HTERT RPE-1 (cell line): Measurements from ENCODE around the gene STAMBP.
"Not testable (repeated sequence)": the region's sequence is repeated elsewhere in the genome, so short reads cannot be mapped to it uniquely, and the experiment has no call there.

ENCODE experiments used
- in situ Hi-C: fragments of 300-500 bp; cut with MboI; formaldehyde crosslinking; loops from 4 replicates; pipeline ENCODE4 v1.14.3; 2020; ENCODE audit warnings: low sequenced_read_pairs

The STAMBP gene

DNA sequence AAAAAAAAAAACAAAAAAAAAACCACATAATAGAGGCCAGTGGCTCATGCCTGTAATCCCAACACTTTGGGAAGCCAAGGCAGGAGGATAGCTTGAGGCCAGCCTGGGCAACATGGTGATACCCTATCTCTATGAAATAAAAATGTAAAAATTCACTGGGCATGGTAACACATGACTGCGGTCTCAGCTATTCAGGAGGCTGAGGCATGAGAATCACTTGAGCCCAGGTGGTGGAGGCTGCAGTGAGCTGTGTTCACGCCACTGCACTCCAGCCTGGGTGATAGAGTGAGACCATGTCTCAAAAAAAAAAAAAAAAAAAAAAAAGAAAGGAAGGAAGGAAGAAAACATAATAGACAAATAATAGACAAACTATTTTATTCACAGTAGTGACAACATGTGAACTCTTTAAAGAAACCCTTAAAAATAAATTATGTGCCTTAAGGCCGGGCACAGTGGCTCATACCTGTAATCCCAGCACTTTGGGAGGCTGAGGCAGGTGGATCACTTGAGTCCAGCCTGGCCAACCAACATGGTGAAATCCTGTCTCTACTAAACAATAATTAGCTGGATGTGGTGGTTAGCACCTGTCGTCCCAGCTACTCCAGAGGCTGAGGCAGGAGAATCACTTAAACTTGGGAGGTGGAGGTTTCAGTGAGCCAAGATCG lies 75.3 kb downstream of the STAMBP start:
- in situ Hi-C loops = not testable (repeated sequence)

DNA sequence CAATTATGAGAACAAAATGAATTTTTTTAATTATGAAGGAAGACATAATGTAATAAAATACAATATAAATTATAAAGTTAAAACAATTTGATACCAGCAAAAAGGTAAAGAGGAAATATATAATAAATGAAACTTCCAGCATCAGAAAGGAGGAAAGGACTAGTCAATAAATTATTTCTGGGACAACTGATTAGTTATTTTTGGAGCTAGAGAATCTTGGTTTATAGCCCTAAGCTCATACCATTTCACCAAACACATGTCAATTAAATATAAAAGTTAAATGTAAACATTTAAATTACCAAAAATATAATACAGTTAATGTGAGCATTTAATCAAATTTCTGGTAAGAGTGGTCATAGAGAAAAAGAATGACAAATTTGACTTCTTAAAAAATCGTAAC lies 76.2 kb downstream of the STAMBP start:
- in situ Hi-C loops = no loop called here

DNA sequence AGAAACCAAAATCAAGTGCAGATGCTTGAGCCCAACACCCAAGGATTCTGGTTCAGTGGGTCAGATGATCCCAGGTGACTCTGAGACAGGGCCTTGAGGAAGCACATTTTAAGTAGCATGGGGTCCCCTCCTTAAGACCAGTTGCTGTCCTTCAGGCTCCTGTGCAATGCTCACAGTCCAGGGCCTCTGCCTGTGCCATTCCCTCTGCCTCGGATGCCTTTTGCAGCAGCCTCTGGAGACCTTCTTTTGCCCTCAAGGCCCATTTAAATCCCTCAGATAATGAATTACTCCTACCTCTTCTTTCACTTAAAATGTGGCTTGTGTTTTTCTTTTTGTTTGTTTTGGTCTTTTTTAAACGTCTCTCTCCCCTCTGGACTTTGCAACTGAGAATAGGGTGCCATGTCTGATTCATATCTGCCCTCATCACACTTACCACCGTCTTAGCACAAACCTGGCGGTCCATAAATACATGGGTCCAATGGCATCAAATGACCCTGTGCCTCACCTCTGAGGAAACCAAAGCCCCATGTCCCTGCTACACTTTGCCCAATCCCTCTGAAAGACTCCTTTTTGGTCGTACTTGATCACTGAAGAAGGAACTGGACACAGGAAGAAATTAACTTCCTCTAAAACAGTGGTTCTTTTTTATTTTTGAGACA lies 78.2 kb downstream of the STAMBP start:
- in situ Hi-C loops = no loop called here

DNA sequence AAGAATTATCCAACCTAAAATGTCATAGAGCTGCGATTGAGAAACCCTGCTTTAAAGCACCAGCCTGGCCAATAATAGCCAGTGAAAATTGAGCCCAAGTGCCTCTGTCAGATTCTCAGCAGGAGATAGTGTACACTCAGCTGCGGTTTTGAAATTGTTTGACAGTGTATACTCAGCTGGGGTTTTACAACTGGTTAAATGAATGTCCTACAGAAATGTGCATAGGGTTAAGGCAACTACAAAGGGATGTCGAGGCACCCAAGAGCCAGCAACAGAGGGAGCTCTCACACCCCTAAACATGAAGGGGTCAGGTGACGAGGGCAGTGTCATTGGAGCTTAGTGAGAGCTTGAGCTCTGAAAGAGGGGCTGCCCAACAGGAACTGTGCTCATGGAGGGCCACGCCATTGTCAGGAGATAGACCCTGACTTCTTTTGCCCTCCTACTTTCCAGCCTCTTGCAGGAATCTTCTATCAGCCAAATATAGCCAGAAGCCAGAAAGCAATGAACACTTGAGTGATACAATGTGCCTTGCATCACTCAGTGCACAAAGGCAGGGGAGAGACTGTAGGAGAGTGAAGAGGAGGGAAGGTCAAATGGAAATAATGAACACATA lies 79.2 kb downstream of the STAMBP start:
- in situ Hi-C loops = no loop called here

DNA sequence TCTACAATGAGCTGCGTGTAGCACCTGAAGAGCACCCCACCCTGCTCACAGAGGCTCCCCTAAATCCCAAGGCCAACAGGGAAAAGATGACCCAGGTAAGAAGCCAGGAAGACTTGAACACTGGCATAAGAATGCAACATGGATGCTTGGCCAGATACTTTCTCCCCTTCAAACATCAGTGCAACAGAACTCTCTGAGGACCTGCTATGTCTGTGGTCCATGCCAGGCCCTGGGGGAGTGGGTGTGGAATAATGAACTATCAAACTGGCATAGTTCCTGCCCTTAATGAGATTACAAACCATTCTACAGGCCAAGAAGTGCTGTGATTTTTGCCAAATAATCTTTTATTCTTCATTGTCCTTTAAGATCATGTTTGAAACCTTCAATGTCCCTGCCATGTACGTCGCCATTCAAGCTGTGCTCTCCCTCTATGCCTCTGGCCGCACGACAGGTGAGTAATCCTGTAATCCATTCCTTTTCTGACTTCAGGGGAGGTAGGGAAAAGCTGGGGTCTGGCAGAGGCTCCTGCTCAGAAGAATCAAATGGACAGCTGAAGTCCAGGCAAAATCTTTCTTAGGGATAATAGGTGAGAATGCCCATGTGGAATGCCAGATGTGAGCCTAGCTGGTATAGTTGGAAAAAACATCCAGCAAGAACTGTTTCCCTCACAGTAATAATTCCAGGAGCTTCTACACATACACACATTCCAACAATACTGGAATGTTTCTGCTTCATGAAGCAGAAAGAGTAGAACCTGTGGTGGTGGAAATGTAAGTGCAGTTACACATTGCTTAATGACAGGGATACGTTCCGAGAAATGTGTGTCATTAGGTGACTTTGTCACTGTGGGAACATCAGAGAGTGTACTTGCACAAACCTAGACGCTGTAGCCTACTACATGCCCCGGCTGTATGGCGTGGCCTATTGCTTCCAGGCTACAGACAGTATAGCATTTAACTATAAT lies 80.2 kb downstream of the STAMBP start:
- in situ Hi-C loops = no loop called here

DNA sequence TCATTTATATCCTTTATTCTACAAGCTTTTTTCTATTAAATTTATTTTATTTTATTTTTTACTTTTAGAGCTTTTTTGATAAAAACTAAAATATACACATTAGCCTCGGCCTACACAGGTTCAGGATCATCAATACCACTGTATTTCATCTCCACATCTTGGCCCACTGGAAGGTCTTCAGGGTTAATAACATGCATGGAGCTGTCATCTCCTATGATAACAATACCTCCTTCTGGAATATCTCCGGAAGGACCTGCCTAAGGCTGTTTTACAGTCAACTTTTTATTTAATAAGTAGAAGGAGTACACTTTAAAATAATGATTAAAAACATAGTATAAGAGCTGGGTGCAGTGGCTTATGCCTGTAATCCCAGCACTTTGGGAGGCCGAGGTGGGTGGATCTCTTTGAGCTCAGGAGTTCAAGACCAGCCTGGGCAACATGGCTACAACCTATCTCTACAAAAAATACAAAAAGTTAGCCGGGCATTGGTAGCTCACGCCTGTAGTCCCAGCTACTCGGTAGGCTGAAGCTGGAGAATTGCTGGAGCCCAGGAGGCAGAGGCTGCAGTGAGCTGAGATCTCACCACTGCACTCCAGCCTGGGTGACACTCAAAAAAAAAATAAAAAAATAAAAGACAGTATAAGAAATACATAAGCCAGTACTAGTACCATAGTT lies 82.2 kb downstream of the STAMBP start:
- in situ Hi-C loops = no loop called here

DNA sequence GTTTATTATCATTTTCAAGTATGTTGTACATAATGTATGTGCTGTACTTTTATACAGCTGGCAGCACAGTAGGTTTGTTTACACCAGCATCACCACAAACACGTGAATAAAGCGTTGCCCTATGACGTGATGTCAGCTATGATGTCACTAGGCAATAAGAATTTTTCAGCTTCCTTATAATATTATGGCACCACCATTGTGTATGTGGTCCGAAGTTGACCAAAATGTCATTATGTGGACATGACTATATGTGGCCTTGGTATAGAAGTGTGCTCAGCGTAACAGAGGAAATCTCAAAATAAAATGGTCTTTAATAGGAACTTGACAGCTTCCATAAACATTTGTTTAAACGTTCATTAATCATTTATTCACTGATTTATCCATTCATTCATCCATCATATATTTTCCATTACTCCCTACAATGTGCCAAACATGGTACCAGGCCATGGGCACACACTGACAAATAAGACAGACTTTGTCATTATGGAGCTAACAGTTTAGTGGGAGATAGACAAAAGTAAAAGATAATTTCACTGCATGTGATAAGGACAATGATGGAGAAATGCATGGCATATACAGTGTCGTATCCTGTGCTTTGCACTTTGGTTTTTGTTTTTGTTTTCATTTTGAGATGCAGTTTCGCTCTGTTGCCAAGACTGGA lies 82.9 kb downstream of the STAMBP start:
- in situ Hi-C loops = no loop called here

DNA sequence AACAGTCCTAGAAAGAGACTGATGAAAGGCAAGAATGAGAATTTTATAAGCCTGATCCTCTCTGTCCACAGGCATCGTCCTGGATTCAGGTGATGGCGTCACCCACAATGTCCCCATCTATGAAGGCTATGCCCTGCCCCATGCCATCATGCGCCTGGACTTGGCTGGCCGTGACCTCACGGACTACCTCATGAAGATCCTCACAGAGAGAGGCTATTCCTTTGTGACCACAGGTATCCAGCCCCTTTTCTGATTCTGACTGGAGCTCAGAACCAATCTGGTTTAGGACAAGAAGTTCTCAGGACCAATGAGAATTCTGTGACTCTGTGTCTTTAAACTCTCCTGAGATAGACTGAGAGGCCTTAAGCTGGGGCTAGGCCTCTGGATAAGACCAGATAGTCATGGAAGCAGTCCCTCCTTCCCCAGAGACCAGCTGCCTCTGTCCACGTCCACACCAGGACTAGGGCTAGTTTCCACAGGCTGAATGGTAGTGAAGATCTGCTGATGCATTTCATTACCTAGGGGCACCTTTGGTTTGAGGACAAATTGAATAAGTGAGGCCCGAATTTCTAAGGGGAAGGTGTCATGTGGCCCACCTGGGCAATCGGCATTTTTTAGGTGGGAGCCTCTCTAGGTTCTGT lies 84.8 kb downstream of the STAMBP start:
- in situ Hi-C loops = no loop called here

DNA sequence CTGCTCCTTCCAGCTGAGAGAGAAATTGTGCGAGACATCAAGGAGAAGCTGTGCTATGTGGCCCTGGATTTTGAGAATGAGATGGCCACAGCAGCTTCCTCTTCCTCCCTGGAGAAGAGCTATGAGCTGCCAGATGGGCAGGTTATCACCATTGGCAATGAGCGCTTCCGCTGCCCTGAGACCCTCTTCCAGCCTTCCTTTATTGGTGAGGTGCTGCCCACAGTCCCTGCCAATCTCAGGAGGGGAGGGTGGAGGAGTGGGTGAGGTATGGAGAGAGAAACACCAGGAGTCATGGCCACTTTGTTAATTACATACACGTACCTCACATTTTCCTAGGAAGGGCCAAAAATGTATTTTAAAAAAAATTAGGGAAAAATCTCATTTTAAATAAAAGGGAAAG lies 85.9 kb downstream of the STAMBP start:
- in situ Hi-C loops = no loop called here

DNA sequence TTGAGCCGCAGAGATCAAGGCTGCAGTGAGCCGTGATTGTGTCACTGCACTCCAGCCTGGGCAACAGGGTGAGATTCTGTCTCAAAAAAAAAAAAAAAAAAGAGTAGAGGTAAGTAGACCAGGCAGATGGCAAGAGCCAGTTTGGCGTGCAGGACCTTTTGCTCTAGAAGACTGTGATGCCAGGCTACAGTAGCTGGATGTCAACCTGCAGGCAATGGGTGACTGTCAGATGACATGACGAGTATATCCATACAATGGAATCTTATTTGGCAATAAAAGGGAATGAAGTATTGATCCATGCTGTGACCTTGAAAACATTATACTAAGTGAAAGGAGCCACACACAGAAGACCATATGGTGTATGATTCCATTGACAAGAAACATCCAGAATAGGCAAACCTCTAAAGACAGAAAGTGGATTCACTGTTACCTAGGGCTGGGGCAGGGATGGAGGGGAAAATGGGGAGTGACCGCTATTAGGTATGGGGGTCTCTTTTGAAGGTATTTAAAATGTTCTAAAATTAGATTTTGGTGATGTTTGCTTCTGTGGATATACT lies 86.8 kb downstream of the STAMBP start:
- in situ Hi-C loops = no loop called here

DNA sequence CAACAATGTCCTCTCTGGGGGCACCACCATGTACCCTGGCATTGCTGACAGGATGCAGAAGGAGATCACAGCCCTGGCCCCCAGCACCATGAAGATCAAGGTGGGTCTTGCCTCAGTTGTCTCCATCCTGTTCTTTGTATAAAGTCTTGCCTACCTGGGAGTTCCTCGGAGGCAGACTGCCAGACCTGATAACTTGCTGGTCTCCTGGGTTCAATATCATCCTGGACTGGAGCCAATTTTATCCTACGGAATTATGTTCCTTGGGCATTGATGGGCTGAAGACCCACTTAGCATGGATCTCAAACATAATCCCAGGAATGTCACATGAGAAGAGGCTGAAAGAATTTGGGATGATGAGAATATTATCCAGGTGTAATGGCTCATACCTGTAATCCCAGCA lies 87.9 kb downstream of the STAMBP start:
- in situ Hi-C loops = no loop called here

DNA sequence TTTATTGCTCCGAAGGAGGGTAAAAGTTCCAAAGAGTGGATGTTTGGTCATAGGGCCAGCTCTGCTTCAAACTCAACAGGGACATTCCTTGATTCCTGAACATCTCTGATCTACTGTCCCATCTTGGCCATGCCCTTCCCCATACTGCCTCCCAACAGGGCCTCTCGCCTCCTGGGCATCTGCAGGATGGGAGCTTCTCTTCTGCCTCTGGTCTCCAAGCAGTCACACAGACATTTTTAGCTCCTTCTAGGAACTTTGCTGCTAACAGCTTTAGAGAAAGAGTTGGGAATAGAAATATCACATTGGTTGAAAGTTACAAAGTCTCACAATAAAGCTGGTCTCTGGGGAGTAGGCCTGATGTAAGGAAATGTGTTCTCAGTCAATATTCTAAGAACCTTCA lies 88.5 kb downstream of the STAMBP start:
- in situ Hi-C loops = no loop called here

DNA sequence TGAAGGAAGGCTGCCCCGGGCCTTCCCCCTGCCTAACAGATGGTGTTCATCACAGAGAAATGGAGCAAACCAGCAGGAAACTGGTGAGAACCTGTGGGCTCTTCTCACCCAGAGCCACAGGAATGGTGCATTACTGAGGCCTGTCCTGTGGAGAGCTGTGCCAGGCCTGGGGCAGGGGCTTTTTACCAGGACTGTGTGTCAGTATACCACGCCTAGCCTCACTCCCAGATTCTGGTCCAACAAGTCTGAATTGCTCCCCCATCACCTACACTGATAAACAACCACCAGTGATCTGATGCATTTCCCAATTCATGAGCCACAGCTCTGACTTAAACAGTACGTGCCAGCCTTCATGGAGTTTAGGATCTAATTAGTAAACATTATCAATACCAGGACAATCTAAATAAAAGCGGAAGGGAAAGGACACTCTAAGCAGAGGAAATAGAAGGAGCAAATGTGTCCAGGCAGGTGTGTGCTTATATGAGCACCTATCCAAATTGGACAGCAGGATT lies 89.0 kb downstream of the STAMBP start:
- in situ Hi-C loops = no loop called here

DNA sequence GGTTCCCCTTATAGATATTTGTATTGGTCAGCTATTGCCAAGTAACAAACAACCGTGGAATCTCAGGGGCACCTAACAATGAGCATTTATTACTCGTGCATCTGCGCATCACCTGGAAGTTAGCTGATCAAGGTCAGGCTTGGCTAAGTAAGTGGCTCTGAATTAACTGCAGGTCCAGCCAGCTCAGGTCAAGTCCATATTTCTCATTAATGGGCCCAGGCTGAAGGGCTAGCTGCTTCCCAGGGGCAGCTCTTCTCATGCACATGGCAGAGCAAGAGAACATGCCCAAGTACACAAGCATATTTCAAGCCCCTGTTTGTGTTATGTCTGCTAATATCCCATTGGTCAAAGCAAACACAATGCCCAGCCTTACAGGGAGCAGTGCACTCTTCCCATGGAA lies 90.1 kb downstream of the STAMBP start:
- in situ Hi-C loops = no loop called here

DNA sequence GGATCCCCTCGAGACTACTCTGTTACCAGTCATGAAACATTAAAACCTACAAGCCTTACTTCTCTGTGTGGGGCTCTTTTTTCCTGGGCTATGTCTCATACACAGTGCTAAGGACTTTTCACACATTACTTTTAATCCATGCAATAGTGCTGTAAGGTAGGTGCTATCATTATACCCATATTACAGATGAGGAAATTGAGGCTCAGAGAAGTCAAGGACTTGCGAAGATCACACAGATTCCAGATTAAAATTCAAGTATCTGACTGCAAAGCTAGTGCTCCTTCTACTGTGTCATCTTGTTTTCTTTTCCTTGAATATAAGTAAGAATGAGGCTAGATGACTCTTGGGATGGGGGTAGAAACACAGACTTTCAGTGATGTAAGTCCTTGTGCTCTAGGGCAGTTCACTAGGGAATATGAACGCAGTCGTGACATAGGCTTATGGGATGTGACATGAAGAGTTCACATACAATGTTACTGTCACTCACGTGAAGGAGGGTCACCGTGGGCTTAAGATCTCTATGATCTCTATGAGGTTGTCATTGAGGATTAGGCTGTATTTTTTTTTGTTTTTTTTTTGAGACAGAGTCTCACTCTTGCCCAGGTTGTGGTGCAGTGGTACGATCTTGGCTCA lies 91.0 kb downstream of the STAMBP start:
- in situ Hi-C loops = no loop called here

DNA sequence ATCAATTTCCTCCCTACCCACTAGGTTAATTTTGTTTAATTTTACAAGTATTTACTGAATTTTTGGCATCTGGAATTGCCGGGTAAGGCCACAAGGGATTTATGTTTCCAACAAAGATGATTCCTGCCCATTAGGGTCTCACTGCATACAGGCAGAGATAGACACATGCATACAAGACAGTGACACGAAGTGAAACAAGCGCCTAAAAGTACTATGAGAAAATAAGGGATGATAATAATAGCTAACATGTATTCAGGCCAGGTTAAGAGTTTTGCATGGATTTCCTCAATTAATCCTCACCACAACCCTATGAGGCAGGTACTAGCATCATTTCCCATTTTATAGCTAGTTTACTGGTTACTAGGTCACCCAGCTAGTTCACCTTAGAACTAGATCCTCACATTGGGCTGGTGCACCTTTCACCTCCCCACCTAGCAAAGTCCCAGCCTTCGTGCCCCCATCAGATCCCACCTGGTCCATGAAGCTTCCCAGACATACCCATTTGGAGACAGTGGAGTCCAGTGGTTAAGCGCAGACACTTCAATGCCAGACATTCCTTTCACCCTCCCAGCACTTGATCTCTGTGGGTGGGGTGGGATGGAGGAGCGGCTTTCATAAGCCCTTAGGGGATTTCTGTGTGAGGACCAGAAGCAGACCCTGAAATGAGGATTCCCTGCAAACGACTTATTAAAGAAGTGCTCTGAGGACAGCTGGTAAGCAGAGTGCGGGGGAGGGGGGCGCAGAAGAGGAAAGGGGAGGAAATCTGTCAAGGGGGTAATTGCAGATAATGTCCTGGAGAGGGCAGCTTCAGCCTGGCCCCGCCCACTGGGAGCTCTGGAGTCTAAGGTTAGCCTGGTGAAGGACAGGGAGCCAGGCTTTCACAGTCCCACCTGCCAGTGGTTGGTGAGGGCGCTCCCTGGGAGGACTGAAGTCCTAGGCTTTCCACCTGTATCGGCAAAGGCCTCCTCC lies 92.1 kb downstream of the STAMBP start:
- in situ Hi-C loops = no loop called here

DNA sequence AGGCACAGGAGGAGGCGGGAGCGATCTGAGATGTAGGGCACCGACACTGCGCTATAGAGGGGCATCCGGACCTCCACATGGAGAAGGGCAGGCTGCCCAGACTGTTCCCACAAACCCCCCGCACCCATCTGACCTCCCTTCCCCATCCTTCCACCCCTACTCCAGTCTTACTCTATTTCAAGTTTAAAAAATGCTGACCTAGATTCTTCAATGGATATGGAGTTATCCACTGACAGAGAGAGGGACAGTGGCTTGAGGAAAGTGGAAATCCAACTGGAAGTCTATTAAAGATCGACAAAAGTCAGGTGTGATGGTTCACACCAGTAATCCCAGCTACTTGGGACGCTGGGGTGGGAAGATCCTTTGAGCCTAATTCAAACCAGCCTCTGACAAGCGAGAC lies 92.8 kb downstream of the STAMBP start:
- in situ Hi-C loops = no loop called here

DNA sequence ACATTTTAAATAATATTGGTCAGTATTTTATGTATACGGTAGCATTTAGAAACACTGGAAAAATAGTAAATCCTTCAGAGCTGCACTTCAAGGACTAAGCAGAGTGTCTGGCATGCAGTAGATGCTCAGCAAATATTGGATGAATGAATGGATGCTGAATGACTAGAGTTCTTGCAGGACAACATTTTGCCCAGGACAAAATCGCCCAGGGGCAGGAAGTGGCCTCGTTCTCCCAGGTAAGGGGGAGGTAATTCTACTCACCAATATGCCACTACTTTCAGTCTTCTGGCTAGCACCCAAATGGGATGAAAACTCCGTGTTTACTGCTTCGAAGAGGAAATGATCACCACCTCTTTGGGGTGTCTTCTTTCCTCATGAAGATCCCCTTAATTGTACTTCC lies 93.9 kb downstream of the STAMBP start:
- in situ Hi-C loops = no loop called here
